Astrocyte (in vitro differentiated cells and primary cell): ENCODE results near the gene COQ8A. TPM values are rescaled to one million over a fixed set of nuclear protein-coding genes. Genes with fewer than 3 reads are reported as not detected.

Source experiments
- DNase-seq: peaks from one replicate; pipeline ENCODE4 v3.0.0-alpha.2; 2010; ENCODE audit warnings: low read depth
- FAIRE-seq: peaks from 2 replicates; lab custom pipeline; 2011; peaks lifted over from hg19 to GRCh38; lab: Jason Lieb, UNC
- H2AFZ ChIP-seq: 2 replicates; pipeline ENCODE4 v1.6.0; 2012; ENCODE audit warnings: low read depth, low read length, inconsistent platforms
- H3K27ac ChIP-seq: 2 replicates; pipeline ENCODE4 v1.5.1; 2011; ENCODE audit warnings: low read depth, low read length, inconsistent platforms
- H3K27me3 ChIP-seq: 2 replicates; pipeline ENCODE4 v1.6.0; 2011; ENCODE audit warnings: low read length, inconsistent platforms; ENCODE audit not compliant: insufficient read depth
- H3K36me3 ChIP-seq: 2 replicates; pipeline ENCODE4 v1.5.1; 2011; ENCODE audit warnings: low read length, inconsistent platforms; ENCODE audit not compliant: insufficient read depth
- H3K4me1 ChIP-seq: 2 replicates; pipeline ENCODE4 v1.5.1; 2011; ENCODE audit warnings: low read length, inconsistent platforms; ENCODE audit not compliant: insufficient read depth
- H3K4me2 ChIP-seq: 2 replicates; pipeline ENCODE4 v1.6.0; 2012; ENCODE audit warnings: low read length, inconsistent platforms
- H3K4me3 ChIP-seq: 2 replicates; pipeline ENCODE4 v1.5.1; 2011; ENCODE audit warnings: low read depth, mild to moderate bottlenecking, low read length, inconsistent platforms; ENCODE audit not compliant: insufficient read depth
- H3K79me2 ChIP-seq: 2 replicates; pipeline ENCODE4 v1.6.0; 2012; ENCODE audit warnings: mild to moderate bottlenecking, low read length, inconsistent platforms; ENCODE audit not compliant: insufficient read depth
- H3K9ac ChIP-seq: 2 replicates; pipeline ENCODE4 v1.6.0; 2012; ENCODE audit warnings: mild to moderate bottlenecking, low read length, inconsistent platforms
- H3K9me3 ChIP-seq: 2 replicates; pipeline ENCODE4 v1.5.1; 2012; ENCODE audit warnings: low read depth, mild to moderate bottlenecking, low read length, inconsistent platforms; ENCODE audit not compliant: insufficient read depth
- H4K20me1 ChIP-seq: 2 replicates; pipeline ENCODE4 v1.6.0; 2012; ENCODE audit warnings: low read length, inconsistent platforms; ENCODE audit not compliant: insufficient read depth
- H3K27ac Mint-ChIP-seq: one replicate; pipeline ENCODE4 v1.8.0; 2021; ENCODE audit warnings: mild to moderate bottlenecking, mixed read lengths; ENCODE audit not compliant: unreplicated experiment
- H3K27me3 Mint-ChIP-seq: one replicate; pipeline ENCODE4 v1.8.0; 2021; ENCODE audit warnings: low read depth, mixed read lengths; ENCODE audit not compliant: unreplicated experiment
- H3K36me3 Mint-ChIP-seq: one replicate; pipeline ENCODE4 v1.8.0; 2021; ENCODE audit warnings: low read depth, mixed read lengths; ENCODE audit not compliant: unreplicated experiment
- H3K4me1 Mint-ChIP-seq: one replicate; pipeline ENCODE4 v1.8.0; 2021; ENCODE audit warnings: low read depth, mixed read lengths; ENCODE audit not compliant: unreplicated experiment
- H3K4me3 Mint-ChIP-seq: one replicate; pipeline ENCODE4 v1.8.0; 2021; ENCODE audit warnings: mild to moderate bottlenecking, moderate library complexity, mixed read lengths; ENCODE audit not compliant: unreplicated experiment
- H3K9me3 Mint-ChIP-seq: one replicate; pipeline ENCODE4 v1.8.0; 2021; ENCODE audit warnings: mild to moderate bottlenecking, mixed read lengths; ENCODE audit not compliant: unreplicated experiment
- CTCF ChIP-seq: IDR thresholded peaks from 2 replicates; pipeline ENCODE4 v1.5.1; 2011; ENCODE audit warnings: low read depth, mild to moderate bottlenecking, inconsistent platforms, low read length, moderate library complexity; ENCODE audit not compliant: insufficient read depth
- EZH2 ChIP-seq: IDR thresholded peaks from 2 replicates; pipeline ENCODE4 v1.6.1; 2012; ENCODE audit warnings: mild to moderate bottlenecking, low read length, inconsistent platforms; ENCODE audit not compliant: insufficient read depth
- total RNA-seq: library from RNA; stranded (reverse); gene quantifications from 2 replicates; pipeline ENCODE4 v1.2.1, GENCODE V29; 2021

The COQ8A gene
- total RNA-seq, 1 donor from 2014 or later, result 8.2 TPM

GRCh38 chr1:226908913-226909312 lies 31.2 kb upstream of the COQ8A start:
- Histone ChIP-seq H3K79me2 (no peaks in the 10 kb centered on the region), H3K4me3 (no peak overlapping the region), H2AFZ (no peak overlapping the region), H3K4me2 (no peak overlapping the region), H3K9me3 (no peaks in the 10 kb centered on the region), H3K27me3 (no peaks in the 10 kb centered on the region), H3K36me3 (no peaks in the 10 kb centered on the region), H4K20me1 (no peaks in the 10 kb centered on the region), H3K9ac (no peak overlapping the region), H3K4me1 (no peaks in the 10 kb centered on the region), H3K27ac (no peak overlapping the region)
- TF ChIP-seq EZH2 (no peak), CTCF (no peak)
- H3K36me3 Mint-ChIP-seq, result peaks cover 7% of the 10 kb centered on the region
- FAIRE-seq, result no peak
- H3K4me1 Mint-ChIP-seq, result peaks cover 2% of the 10 kb centered on the region
- no peak overlapping the region for H3K27ac Mint-ChIP-seq
- no peaks in the 10 kb centered on the region for H3K9me3 Mint-ChIP-seq
- DNase-seq, result no peak
- no peak overlapping the region for H3K4me3 Mint-ChIP-seq
- no peaks in the 10 kb centered on the region for H3K27me3 Mint-ChIP-seq

- Histone ChIP-seq H3K4me2 (no peak overlapping the region), H3K36me3 (no peaks in the 10 kb centered on the region), H3K4me3 (no peak overlapping the region), H3K27me3 (no peaks in the 10 kb centered on the region), H3K9me3 (no peaks in the 10 kb centered on the region), H4K20me1 (no peaks in the 10 kb centered on the region), H3K9ac (no peak overlapping the region), H3K4me1 (no peaks in the 10 kb centered on the region), H3K79me2 (no peaks in the 10 kb centered on the region), H3K27ac (no peak overlapping the region), H2AFZ (peak overlapping the region; percentile 62)
- H3K4me1 Mint-ChIP-seq, result no peaks in the 10 kb centered on the region
- no peaks in the 10 kb centered on the region for H3K27me3 Mint-ChIP-seq
- TF ChIP-seq EZH2, result no peak
- peak; percentile 28 for TF ChIP-seq CTCF
- DNase-seq (no peak), FAIRE-seq (no peak)
- H3K4me3 Mint-ChIP-seq, result no peak overlapping the region
- no peaks in the 10 kb centered on the region for H3K9me3 Mint-ChIP-seq
- H3K36me3 Mint-ChIP-seq, result peaks cover 3% of the 10 kb centered on the region
- H3K27ac Mint-ChIP-seq, result no peak overlapping the region
Observed at GRCh38 chr1:226912587-226913176, 27.4 kb upstream of the COQ8A start.

DNA sequence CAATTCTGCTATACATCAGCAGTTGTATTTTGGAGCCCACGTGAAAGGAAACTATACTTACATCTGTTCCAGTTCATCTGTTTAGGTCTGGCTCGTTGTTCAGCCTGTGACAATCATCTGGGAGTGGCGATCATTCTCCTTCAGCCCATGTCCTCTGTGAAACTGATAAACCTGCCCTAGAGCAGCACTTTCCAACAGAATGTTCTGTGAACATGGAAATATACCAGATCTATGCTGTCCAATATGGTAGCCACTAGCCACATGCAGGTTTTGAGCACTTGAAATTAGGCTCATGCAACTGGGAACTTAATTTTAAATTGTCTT lies 24.5 kb upstream of the COQ8A start:
- H3K36me3 Mint-ChIP-seq, result peaks cover 3% of the 10 kb centered on the region
- H3K36me3 ChIP-seq, result no peaks in the 10 kb centered on the region
- H2AFZ ChIP-seq, result no peak overlapping the region
- H3K4me2 ChIP-seq, result no peak overlapping the region
- H3K27me3 Mint-ChIP-seq, result no peaks in the 10 kb centered on the region
- no peak overlapping the region for H3K4me3 ChIP-seq
- H3K9me3 ChIP-seq, result no peaks in the 10 kb centered on the region
- no peak overlapping the region for H3K27ac Mint-ChIP-seq
- H4K20me1 ChIP-seq, result no peaks in the 10 kb centered on the region
- DNase-seq (no peak), FAIRE-seq (no peak)
- no peak for TF ChIP-seq CTCF
- TF ChIP-seq EZH2, result no peak
- H3K27me3 ChIP-seq, result no peaks in the 10 kb centered on the region
- H3K9me3 Mint-ChIP-seq, result no peaks in the 10 kb centered on the region
- no peaks in the 10 kb centered on the region for H3K79me2 ChIP-seq
- H3K9ac ChIP-seq, result no peak overlapping the region
- no peak overlapping the region for H3K4me3 Mint-ChIP-seq
- no peaks in the 10 kb centered on the region for H3K4me1 ChIP-seq
- no peaks in the 10 kb centered on the region for H3K4me1 Mint-ChIP-seq
- H3K27ac ChIP-seq, result no peak overlapping the region
